ENCODE data around the gene PAK4. TPM values are rescaled to one million over a fixed set of nuclear protein-coding genes. Genes with fewer than 3 reads are reported as not detected.

Gene PAK4
- total RNA-seq, 1 experiment from 2014 or later: 90.1 TPM

GRCh38 chr19:39205449-39205764 lies 79.8 kb downstream of the PAK4 start:
- Histone ChIP-seq H3K79me2 (ENCODE audit: insufficient read depth, low read length) (no peaks in the 10 kb centered on the region), H3K9me3 (ENCODE audit: control insufficient read depth in 1 of 2, insufficient read depth in 1 of 2, low read depth in 1 of 2, low read length in 2 of 2) (no peaks in the 10 kb centered on the region), H3K27ac (ENCODE audit: low read depth, low read length) (no peak overlapping the region), H3K27me3 (ENCODE audit: insufficient read depth, low read length) (no peaks in the 10 kb centered on the region), H2AFZ (ENCODE audit: low read depth, low read length, poor library complexity, severe bottlenecking) (no peak overlapping the region), H3K36me3 (ENCODE audit: control insufficient read depth in 1 of 2, insufficient read depth in 2 of 2, low read length in 2 of 2) (no peaks in the 10 kb centered on the region), H4K20me1 (ENCODE audit: insufficient read depth) (no peaks in the 10 kb centered on the region), H3K4me1 (ENCODE audit: control insufficient read depth in 1 of 2, insufficient read depth in 2 of 2, low read length in 2 of 2) (peaks cover 7 to 8% of the 10 kb centered on the region in 2 experiments; a peak in 3 of 4 replicates), H3K9ac (ENCODE audit: low read length) (no peak overlapping the region), H3K4me2 (ENCODE audit: low read length) (no peak overlapping the region), H3K4me3 (replicated peaks in 1 of 2; ENCODE audit: low read depth in 1 of 2, low read length in 2 of 2) (no peak overlapping the region), H3K9me2 (ENCODE audit: insufficient read depth) (no peaks in the 10 kb centered on the region)
- TF ChIP-seq TCF7L2 (IDR thresholded peaks at IDR 0.05; ENCODE audit: borderline replicate concordance, extremely low read depth, insufficient read depth, insufficient read length) (no peak), ZFX (IDR thresholded peaks at IDR 0.05) (no peak), CTCF (IDR thresholded peaks at IDR 0.05 in 2 of 3, conservative IDR thresholded peaks at IDR 0.05 in 1 of 3; ENCODE audit: borderline replicate concordance in 1 of 3, insufficient read depth in 1 of 3, low read depth in 2 of 3, low read length in 2 of 3) (no peak), CBX3 (IDR thresholded peaks at IDR 0.05; ENCODE audit: low read depth) (no peak), ELF1 (IDR thresholded peaks at IDR 0.05; ENCODE audit: borderline replicate concordance, low read depth) (no peak), MAX (IDR thresholded peaks at IDR 0.05) (no peak), ZBTB33 (IDR thresholded peaks at IDR 0.05; ENCODE audit: extremely low read depth, insufficient replicate concordance, low read length) (no peak), EZH2 (IDR thresholded peaks at IDR 0.05) (no peak), POLR2AphosphoS5 (IDR thresholded peaks at IDR 0.05; ENCODE audit: low read depth, low read length) (no peak), CEBPB (IDR thresholded peaks at IDR 0.05; ENCODE audit: low read depth) (no peak), SP1 (IDR thresholded peaks at IDR 0.05; ENCODE audit: low read depth) (no peak), ATF3 (IDR thresholded peaks at IDR 0.05) (no peak)
- ATAC-seq (no peak), DNase-seq (ENCODE audit: low read depth, low spot score) (no peak)
- RAD21 ChIA-PET (ENCODE audit: low non-redundant PET in 1 of 2, low total read pairs in 2 of 2, uncharacterized antibody in 2 of 2, unreplicated experiment in 2 of 2): interaction anchor here in 1 of 2 experiments (0.7 kb wide), 1 partner anchor 771 kb away, joined by 4 read pairs; no protein-coding TSS in a partner anchor
- BruUV-seq (replicated peaks): no TSS peak
- CTCF ChIA-PET: interaction anchor here (2.1 kb wide), 1 partner anchor 83 kb away, joined by 4 read pairs; no protein-coding TSS in a partner anchor
- intact Hi-C loops (cut with micrococcal nuclease): no loop called here
- POLR2A ChIA-PET: no interaction called here
